HUDEP-2 (cell line): ENCODE measurements around the gene HSPA4.
"Not testable (repeated sequence)": the region's sequence is repeated elsewhere in the genome, so short reads cannot be mapped to it uniquely, and the experiment has no call there.

ENCODE experiments used
- DNase-seq, 76 experiments: peaks; one replicate each; lab custom pipeline; 2025; ENCODE audit not compliant: unreplicated experiment in 76 of 76; lab: John Stamatoyannopoulos, UW

The HSPA4 gene

GRCh38 chr5:133120156-133120750 lies 68.4 kb downstream of the HSPA4 start:
- no peak for DNase-seq

GRCh38 chr5:133121080-133121479 lies 69.3 kb downstream of the HSPA4 start:
- DNase-seq: no peak

GRCh38 chr5:133121611-133122150 lies 69.9 kb downstream of the HSPA4 start:
- no peak for DNase-seq

- DNase-seq: no peak
These were observed 70.9 kb downstream of the HSPA4 start for GRCh38 chr5:133122711-133123110.

- DNase-seq: no peak
These were observed 71.5 kb downstream of the HSPA4 start for GRCh38 chr5:133123297-133123696.

- no peak for DNase-seq
These were observed 73.1 kb downstream of the HSPA4 start for GRCh38 chr5:133124891-133125290.

GRCh38 chr5:133128066-133128465 lies 76.3 kb downstream of the HSPA4 start:
- DNase-seq: no peak

GRCh38 chr5:133129289-133129688 lies 77.5 kb downstream of the HSPA4 start:
- no peak for DNase-seq

GRCh38 chr5:133129950-133130349 lies 78.1 kb downstream of the HSPA4 start:
- no peak for DNase-seq

GRCh38 chr5:133130387-133131118 lies 78.7 kb downstream of the HSPA4 start:
- no peak for DNase-seq

- DNase-seq: no peak
These were observed 80.9 kb downstream of the HSPA4 start for GRCh38 chr5:133132717-133133116.

- not testable (repeated sequence) for DNase-seq
These were observed 81.4 kb downstream of the HSPA4 start for GRCh38 chr5:133133241-133133640.

GRCh38 chr5:133136890-133137289 lies 85.1 kb downstream of the HSPA4 start:
- not testable (repeated sequence) for DNase-seq

GRCh38 chr5:133140311-133140710 lies 88.5 kb downstream of the HSPA4 start:
- no peak for DNase-seq

GRCh38 chr5:133141746-133142145 lies 89.9 kb downstream of the HSPA4 start:
- DNase-seq: no peak

GRCh38 chr5:133142782-133143181 lies 91.0 kb downstream of the HSPA4 start:
- no peak for DNase-seq

- no peak for DNase-seq
These were observed 92.6 kb downstream of the HSPA4 start for GRCh38 chr5:133144245-133144981.

- no peak for DNase-seq
These were observed 93.8 kb downstream of the HSPA4 start for GRCh38 chr5:133145436-133146170.

GRCh38 chr5:133147411-133147810 lies 95.6 kb downstream of the HSPA4 start:
- peak in 2 of 76 experiments; percentile 5 to 9 for DNase-seq

- DNase-seq: no peak
These were observed 96.2 kb downstream of the HSPA4 start for GRCh38 chr5:133147815-133148567.
